ENCODE data around the gene TRAPPC3L. TPM values are rescaled to one million over a fixed set of nuclear protein-coding genes. Genes with fewer than 3 reads are reported as not detected.

Gene TRAPPC3L
- total and polyA plus RNA-seq, 2 of the 13 experiments (the other 11 are each of a cell fraction or from before 2014, with no cell fraction given) = not detected

DNA sequence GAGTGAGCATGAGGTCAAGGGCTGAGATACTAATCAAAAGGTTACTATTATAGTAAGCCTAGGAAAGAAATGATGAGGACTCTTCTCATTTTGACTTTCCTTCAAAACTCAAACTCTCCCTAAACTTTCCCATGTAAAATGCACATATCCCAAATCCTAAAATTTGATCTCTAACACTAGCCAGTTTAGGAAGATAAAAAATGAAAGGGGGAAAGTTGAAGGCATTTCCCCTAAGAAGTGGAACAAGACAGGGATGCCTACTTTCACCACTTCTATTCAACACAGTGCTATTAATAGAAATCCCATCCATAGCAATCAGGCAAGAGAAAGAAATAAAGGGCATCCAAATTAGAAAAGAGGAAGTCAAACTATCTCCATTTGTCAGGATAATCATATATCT, 37.0 kb downstream of the TRAPPC3L start (continued):
- TF ChIP-seq, protein P1, sequence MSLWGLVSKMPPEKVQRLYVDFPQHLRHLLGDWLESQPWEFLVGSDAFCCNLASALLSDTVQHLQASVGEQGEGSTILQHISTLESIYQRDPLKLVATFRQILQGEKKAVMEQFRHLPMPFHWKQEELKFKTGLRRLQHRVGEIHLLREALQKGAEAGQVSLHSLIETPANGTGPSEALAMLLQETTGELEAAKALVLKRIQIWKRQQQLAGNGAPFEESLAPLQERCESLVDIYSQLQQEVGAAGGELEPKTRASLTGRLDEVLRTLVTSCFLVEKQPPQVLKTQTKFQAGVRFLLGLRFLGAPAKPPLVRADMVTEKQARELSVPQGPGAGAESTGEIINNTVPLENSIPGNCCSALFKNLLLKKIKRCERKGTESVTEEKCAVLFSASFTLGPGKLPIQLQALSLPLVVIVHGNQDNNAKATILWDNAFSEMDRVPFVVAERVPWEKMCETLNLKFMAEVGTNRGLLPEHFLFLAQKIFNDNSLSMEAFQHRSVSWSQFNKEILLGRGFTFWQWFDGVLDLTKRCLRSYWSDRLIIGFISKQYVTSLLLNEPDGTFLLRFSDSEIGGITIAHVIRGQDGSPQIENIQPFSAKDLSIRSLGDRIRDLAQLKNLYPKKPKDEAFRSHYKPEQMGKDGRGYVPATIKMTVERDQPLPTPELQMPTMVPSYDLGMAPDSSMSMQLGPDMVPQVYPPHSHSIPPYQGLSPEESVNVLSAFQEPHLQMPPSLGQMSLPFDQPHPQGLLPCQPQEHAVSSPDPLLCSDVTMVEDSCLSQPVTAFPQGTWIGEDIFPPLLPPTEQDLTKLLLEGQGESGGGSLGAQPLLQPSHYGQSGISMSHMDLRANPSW (CRISPR knock-in tag; IDR thresholded peaks at IDR 0.05; ENCODE audit: borderline replicate concordance) = no peak
- TF ChIP-seq PHF21A (CRISPR knock-in tag; IDR thresholded peaks at IDR 0.05) = no peak
- TF ChIP-seq FOSL1 (CRISPR knock-in tag; IDR thresholded peaks at IDR 0.05; ENCODE audit: borderline replicate concordance) = no peak
- TF ChIP-seq ZBTB38 (CRISPR knock-in tag; IDR thresholded peaks at IDR 0.05) = no peak
- TF ChIP-seq ZSCAN30 (CRISPR knock-in tag; IDR thresholded peaks at IDR 0.05) = no peak
- no peak for TF ChIP-seq ZNF3 (CRISPR knock-in tag; IDR thresholded peaks at IDR 0.05)
- no peak for TF ChIP-seq XBP1 (CRISPR knock-in tag; IDR thresholded peaks at IDR 0.05)
- TF ChIP-seq, protein P2, sequence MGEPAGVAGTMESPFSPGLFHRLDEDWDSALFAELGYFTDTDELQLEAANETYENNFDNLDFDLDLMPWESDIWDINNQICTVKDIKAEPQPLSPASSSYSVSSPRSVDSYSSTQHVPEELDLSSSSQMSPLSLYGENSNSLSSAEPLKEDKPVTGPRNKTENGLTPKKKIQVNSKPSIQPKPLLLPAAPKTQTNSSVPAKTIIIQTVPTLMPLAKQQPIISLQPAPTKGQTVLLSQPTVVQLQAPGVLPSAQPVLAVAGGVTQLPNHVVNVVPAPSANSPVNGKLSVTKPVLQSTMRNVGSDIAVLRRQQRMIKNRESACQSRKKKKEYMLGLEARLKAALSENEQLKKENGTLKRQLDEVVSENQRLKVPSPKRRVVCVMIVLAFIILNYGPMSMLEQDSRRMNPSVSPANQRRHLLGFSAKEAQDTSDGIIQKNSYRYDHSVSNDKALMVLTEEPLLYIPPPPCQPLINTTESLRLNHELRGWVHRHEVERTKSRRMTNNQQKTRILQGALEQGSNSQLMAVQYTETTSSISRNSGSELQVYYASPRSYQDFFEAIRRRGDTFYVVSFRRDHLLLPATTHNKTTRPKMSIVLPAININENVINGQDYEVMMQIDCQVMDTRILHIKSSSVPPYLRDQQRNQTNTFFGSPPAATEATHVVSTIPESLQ (CRISPR knock-in tag; conservative IDR thresholded peaks at IDR 0.05) = no peak

DNA sequence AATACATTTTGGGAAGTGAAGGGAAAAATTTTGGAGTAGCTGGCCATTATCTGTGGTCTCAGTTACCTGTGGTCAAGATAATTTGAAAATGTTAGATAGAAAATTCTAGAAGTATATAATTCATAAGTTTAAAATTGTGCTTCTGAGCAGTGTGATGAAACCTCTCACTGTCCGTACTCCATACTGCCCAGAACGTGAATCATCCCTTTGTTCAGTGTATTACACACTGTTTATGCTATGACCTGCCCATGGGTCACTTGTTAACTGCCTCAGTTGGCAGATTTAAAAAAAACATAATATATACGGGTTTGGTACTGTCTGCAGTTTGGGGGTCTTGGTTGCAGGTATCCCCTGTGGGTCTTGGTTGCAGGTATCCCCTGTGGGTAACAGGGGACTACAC, 38.2 kb downstream of the TRAPPC3L start:
- ChIA-PET CTCF (ENCODE audit: low intra/inter-chr PET ratio, low total read pairs) (no interaction called here), POLR2A (no interaction called here)
- H3K36me3 ChIP-seq (replicated peaks in 1 of 2; ENCODE audit: control insufficient read depth in 1 of 2, insufficient read depth in 2 of 2, low read length in 2 of 2) = no peaks in the 10 kb centered on the region
- ATAC-seq (no peak), DNase-seq (ENCODE audit: low spot score) (no peak), FAIRE-seq (no peak)
- H3K79me2 ChIP-seq (ENCODE audit: insufficient read depth, low read length) = no peaks in the 10 kb centered on the region
- H3K27me3 ChIP-seq (ENCODE audit: control insufficient read depth in 1 of 2, insufficient read depth in 2 of 2, low read length in 2 of 2) = no peaks in the 10 kb centered on the region
- H3K4me1 ChIP-seq (ENCODE audit: insufficient read depth, low read length) = no peaks in the 10 kb centered on the region
- BruUV-seq (replicated peaks) = no TSS peak
- no peak overlapping the region for H2AFZ ChIP-seq (ENCODE audit: low read length)
- no peaks in the 10 kb centered on the region for H3K9me3 ChIP-seq (ENCODE audit: low read length)
- H3K27ac ChIP-seq (ENCODE audit: extremely low read length, insufficient read depth, low read length) = no peak overlapping the region
- no peak overlapping the region for H3K4me2 ChIP-seq (ENCODE audit: low read depth, low read length)
- H3K9ac ChIP-seq (ENCODE audit: insufficient read depth, low read depth, low read length) = no peak overlapping the region
- in situ Hi-C loops (cut with HindIII; ENCODE audit: extremely low pct_ligation_motif_present, low pct_unique_long_range_greater_than_20kb) = no loop called here
- WGBS (ENCODE audit: low lambda C conversion rate) = 3% methylated on average over 3 of the region's 3 CpGs
- H4K20me1 ChIP-seq (ENCODE audit: insufficient read depth, low read length) = no peaks in the 10 kb centered on the region
- no peak overlapping the region for H3K4me3 ChIP-seq (replicated peaks in 1 of 3; ENCODE audit: insufficient read depth in 1 of 3, low read depth in 2 of 3, low read length in 3 of 3)
- intact Hi-C loops (cut with micrococcal nuclease; ENCODE audit: unreplicated experiment) = no loop called here
- TF ChIP-seq, protein P3, sequence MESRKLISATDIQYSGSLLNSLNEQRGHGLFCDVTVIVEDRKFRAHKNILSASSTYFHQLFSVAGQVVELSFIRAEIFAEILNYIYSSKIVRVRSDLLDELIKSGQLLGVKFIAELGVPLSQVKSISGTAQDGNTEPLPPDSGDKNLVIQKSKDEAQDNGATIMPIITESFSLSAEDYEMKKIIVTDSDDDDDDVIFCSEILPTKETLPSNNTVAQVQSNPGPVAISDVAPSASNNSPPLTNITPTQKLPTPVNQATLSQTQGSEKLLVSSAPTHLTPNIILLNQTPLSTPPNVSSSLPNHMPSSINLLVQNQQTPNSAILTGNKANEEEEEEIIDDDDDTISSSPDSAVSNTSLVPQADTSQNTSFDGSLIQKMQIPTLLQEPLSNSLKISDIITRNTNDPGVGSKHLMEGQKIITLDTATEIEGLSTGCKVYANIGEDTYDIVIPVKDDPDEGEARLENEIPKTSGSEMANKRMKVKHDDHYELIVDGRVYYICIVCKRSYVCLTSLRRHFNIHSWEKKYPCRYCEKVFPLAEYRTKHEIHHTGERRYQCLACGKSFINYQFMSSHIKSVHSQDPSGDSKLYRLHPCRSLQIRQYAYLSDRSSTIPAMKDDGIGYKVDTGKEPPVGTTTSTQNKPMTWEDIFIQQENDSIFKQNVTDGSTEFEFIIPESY (CRISPR knock-in tag; IDR thresholded peaks at IDR 0.05) = no peak
- TF ChIP-seq SCMH1 (CRISPR knock-in tag; IDR thresholded peaks at IDR 0.05; ENCODE audit: borderline replicate concordance) (no peak), HNRNPK (IDR thresholded peaks at IDR 0.05; ENCODE audit: low read depth, low read length, poor library complexity, severe bottlenecking) (no peak)
- TF ChIP-seq, protein P4, sequence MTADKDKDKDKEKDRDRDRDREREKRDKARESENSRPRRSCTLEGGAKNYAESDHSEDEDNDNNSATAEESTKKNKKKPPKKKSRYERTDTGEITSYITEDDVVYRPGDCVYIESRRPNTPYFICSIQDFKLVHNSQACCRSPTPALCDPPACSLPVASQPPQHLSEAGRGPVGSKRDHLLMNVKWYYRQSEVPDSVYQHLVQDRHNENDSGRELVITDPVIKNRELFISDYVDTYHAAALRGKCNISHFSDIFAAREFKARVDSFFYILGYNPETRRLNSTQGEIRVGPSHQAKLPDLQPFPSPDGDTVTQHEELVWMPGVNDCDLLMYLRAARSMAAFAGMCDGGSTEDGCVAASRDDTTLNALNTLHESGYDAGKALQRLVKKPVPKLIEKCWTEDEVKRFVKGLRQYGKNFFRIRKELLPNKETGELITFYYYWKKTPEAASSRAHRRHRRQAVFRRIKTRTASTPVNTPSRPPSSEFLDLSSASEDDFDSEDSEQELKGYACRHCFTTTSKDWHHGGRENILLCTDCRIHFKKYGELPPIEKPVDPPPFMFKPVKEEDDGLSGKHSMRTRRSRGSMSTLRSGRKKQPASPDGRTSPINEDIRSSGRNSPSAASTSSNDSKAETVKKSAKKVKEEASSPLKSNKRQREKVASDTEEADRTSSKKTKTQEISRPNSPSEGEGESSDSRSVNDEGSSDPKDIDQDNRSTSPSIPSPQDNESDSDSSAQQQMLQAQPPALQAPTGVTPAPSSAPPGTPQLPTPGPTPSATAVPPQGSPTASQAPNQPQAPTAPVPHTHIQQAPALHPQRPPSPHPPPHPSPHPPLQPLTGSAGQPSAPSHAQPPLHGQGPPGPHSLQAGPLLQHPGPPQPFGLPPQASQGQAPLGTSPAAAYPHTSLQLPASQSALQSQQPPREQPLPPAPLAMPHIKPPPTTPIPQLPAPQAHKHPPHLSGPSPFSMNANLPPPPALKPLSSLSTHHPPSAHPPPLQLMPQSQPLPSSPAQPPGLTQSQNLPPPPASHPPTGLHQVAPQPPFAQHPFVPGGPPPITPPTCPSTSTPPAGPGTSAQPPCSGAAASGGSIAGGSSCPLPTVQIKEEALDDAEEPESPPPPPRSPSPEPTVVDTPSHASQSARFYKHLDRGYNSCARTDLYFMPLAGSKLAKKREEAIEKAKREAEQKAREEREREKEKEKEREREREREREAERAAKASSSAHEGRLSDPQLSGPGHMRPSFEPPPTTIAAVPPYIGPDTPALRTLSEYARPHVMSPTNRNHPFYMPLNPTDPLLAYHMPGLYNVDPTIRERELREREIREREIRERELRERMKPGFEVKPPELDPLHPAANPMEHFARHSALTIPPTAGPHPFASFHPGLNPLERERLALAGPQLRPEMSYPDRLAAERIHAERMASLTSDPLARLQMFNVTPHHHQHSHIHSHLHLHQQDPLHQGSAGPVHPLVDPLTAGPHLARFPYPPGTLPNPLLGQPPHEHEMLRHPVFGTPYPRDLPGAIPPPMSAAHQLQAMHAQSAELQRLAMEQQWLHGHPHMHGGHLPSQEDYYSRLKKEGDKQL (CRISPR knock-in tag; IDR thresholded peaks at IDR 0.05; ENCODE audit: low read depth) = no peak

All from HepG2 (cell line).